ENCODE measurements around the gene IGF2R. TPM values are rescaled to one million over a fixed set of nuclear protein-coding genes. Genes with fewer than 3 reads are reported as not detected.

Gene IGF2R
- total RNA-seq, 3 donors from 2014 or later: 60.4 to 112 (median 81.0) TPM

- H3K4me1 ChIP-seq: no peaks in the 10 kb centered on the region
- no peak for DNase-seq (ENCODE audit: low spot score in 2 of 2)
- H3K27ac ChIP-seq: no peak overlapping the region
- no peaks in the 10 kb centered on the region for H3K27me3 ChIP-seq
- no peak overlapping the region for H3K4me3 ChIP-seq
- TF ChIP-seq CTCF (IDR thresholded peaks at IDR 0.05) (no peak), POLR2A (IDR thresholded peaks at IDR 0.05) (no peak), POLR2AphosphoS5 (IDR thresholded peaks at IDR 0.05) (no peak)
- H3K9me3 ChIP-seq: peaks cover 0 to 5% of the 10 kb centered on the region in 2 donors
- H3K36me3 ChIP-seq: no peaks in the 10 kb centered on the region
- intact Hi-C loops (cut with DNase I; ENCODE audit: low total_unique reads): no loop called here
These were observed 33.8 kb upstream of the IGF2R start for GRCh38 chr6:159935065-159935464.

GRCh38 chr6:159935633-159936032 lies 33.2 kb upstream of the IGF2R start:
- H3K4me3 ChIP-seq: no peak overlapping the region
- H3K9me3 ChIP-seq: peaks cover 0 to 5% of the 10 kb centered on the region in 2 donors
- TF ChIP-seq POLR2AphosphoS5 (IDR thresholded peaks at IDR 0.05) (no peak), CTCF (IDR thresholded peaks at IDR 0.05) (no peak), POLR2A (IDR thresholded peaks at IDR 0.05) (no peak)
- no peak overlapping the region for H3K27ac ChIP-seq
- no peaks in the 10 kb centered on the region for H3K4me1 ChIP-seq
- intact Hi-C loops (cut with DNase I; ENCODE audit: low total_unique reads): no loop called here
- no peaks in the 10 kb centered on the region for H3K27me3 ChIP-seq
- no peaks in the 10 kb centered on the region for H3K36me3 ChIP-seq
- no peak for DNase-seq (ENCODE audit: low spot score in 2 of 2)

- no peak for DNase-seq (ENCODE audit: low spot score in 2 of 2)
- TF ChIP-seq CTCF (IDR thresholded peaks at IDR 0.05) (no peak), POLR2AphosphoS5 (IDR thresholded peaks at IDR 0.05) (no peak), POLR2A (IDR thresholded peaks at IDR 0.05) (no peak)
- Histone ChIP-seq H3K9me3 (peaks cover 5% of the 10 kb centered on the region in 2 donors), H3K36me3 (no peaks in the 10 kb centered on the region), H3K4me1 (no peaks in the 10 kb centered on the region), H3K27me3 (no peaks in the 10 kb centered on the region), H3K4me3 (no peak overlapping the region), H3K27ac (no peak overlapping the region)
- intact Hi-C loops (cut with DNase I; ENCODE audit: low total_unique reads): no loop called here
These were observed 29.3 kb upstream of the IGF2R start for GRCh38 chr6:159939591-159940016.

- TF ChIP-seq CTCF (IDR thresholded peaks at IDR 0.05) (no peak), POLR2A (IDR thresholded peaks at IDR 0.05) (no peak), POLR2AphosphoS5 (IDR thresholded peaks at IDR 0.05) (no peak)
- Histone ChIP-seq H3K9me3 (peaks cover 0 to 9% of the 10 kb centered on the region in 2 donors), H3K4me1 (no peaks in the 10 kb centered on the region), H3K27me3 (no peaks in the 10 kb centered on the region), H3K36me3 (no peaks in the 10 kb centered on the region), H3K27ac (no peak overlapping the region), H3K4me3 (no peak overlapping the region)
- no peak for DNase-seq (ENCODE audit: low spot score in 2 of 2)
- intact Hi-C loops (cut with DNase I; ENCODE audit: low total_unique reads): no loop called here
These were observed 27.4 kb upstream of the IGF2R start for GRCh38 chr6:159941286-159942113.

GRCh38 chr6:159943101-159943632 lies 25.7 kb upstream of the IGF2R start:
- Histone ChIP-seq H3K27ac (no peak overlapping the region), H3K9me3 (peaks cover 0 to 9% of the 10 kb centered on the region in 2 donors), H3K4me1 (no peaks in the 10 kb centered on the region), H3K36me3 (no peaks in the 10 kb centered on the region), H3K4me3 (no peak overlapping the region), H3K27me3 (no peaks in the 10 kb centered on the region)
- no peak for DNase-seq (ENCODE audit: low spot score in 2 of 2)
- intact Hi-C loops (cut with DNase I; ENCODE audit: low total_unique reads): no loop called here
- no peak for TF ChIP-seq POLR2A (IDR thresholded peaks at IDR 0.05)
- no peak for TF ChIP-seq POLR2AphosphoS5 (IDR thresholded peaks at IDR 0.05)
- no peak for TF ChIP-seq CTCF (IDR thresholded peaks at IDR 0.05)

Measured in breast epithelium (tissue), 4 donors.